ENCODE data around the gene PLCZ1.
"Not testable (repeated sequence)": the region's sequence is repeated elsewhere in the genome, so short reads cannot be mapped to it uniquely, and the experiment has no call there.

PLCZ1 gene, protein sequence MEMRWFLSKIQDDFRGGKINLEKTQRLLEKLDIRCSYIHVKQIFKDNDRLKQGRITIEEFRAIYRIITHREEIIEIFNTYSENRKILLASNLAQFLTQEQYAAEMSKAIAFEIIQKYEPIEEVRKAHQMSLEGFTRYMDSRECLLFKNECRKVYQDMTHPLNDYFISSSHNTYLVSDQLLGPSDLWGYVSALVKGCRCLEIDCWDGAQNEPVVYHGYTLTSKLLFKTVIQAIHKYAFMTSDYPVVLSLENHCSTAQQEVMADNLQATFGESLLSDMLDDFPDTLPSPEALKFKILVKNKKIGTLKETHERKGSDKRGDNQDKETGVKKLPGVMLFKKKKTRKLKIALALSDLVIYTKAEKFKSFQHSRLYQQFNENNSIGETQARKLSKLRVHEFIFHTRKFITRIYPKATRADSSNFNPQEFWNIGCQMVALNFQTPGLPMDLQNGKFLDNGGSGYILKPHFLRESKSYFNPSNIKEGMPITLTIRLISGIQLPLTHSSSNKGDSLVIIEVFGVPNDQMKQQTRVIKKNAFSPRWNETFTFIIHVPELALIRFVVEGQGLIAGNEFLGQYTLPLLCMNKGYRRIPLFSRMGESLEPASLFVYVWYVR

DNA sequence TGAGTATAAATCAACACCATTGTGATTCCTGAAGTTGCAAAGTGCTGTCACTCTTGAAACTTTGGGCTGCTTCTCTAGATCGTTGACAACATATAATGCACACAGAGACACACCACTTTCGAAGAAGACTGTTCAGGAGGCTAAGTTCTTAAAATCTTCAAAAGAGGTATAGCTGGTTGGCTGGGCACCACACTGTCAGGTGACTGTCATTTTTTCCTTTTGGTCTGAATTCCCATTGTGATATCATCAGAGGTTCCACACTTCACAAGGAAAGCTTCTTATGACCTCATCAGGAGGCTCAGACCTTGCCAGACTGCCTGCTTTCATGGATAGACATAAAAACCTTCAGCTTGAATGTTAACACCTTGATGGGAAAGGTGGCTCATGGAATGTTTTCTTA lies at the start of gene PLCZ1, which contains the start of gene CAPZA3:
Gene PLCZ1 (minus strand): TSS at position 194 of the 400 bp plus-strand sequence. CDS start 641 bp downstream, outside the sequence.
Gene CAPZA3 (plus strand): TSS at position 301 of the 400 bp plus-strand sequence. CDS start 150 bp downstream, outside the sequence.
- no peak for DNase-seq

DNA sequence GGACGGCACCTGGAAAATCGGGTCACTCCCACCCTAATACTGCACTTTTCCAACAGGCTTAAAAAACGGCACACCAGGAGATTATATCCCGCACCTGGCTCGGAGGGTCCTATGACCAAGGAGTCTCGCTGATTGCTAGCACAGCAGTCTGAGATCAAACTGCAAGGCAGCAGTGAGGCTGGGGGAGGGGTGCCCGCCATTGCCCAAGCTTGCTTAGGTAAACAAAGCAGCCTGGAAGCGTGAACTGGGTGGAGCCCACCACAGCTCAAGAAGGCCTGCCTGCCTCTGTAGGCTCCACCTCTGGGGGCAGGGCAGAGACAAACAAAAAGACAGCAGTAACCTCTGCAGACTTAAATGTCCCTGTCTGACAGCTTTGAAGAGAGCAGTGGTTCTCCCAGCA lies 47.7 kb upstream of the PLCZ1 start:
- DNase-seq, result not testable (repeated sequence)

DNA sequence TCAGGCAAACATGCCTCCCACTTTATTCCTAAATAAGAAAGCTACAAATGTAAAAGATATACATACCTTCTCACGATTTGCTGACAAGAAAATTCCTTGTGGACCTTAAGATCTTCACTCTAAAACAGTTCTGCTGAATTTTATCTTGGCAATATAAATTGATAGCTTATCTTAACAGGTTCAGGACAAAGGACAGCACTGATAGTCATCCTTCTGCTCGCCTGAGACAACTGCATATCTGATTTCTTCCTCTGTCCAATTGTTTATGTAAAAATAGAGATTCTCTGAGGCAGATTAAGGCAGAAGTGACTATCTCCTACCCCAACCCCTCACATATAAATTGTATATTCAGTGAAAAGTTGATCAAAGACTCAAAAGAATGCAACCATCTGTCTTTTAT lies 45.0 kb upstream of the PLCZ1 start:
- no peak for DNase-seq

DNA sequence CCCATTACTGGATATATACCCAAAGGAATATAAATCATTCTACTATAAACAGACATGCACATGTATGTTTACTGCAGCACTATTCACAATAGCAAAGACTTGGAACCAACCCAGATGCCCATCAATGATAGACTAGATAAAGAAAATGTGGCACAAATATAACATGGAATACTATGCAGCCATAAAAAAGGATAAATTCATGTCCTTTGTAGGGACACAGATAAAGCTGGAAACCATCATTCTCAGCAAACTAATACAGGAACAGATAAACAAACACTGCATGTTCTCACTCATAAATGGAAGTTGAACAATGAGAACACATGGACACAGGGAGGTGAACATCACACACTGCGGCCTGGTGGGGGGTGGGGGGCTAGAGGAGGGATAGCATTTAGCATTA lies 28.7 kb upstream of the PLCZ1 start:
- not testable (repeated sequence) for DNase-seq

DNA sequence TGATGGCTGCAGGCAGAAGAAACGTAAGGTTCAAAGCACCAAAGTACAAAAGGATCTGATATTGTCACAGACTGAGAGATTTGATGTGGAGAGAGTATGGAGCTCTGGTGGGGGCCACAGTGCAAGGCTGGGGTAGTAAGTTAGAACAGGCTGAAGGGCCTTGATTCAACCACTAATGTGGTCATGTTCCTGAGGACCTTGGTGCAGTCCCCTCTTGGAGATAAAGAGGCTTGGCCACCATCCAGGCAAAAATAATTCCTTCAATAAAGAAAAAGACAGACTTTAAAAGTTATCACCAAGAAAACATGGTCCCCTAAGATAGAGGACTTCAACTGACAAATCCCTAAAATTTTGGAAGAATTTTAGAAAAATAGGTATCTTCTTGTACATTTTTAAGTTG lies 17.5 kb upstream of the PLCZ1 start:
- no peak for DNase-seq

DNA sequence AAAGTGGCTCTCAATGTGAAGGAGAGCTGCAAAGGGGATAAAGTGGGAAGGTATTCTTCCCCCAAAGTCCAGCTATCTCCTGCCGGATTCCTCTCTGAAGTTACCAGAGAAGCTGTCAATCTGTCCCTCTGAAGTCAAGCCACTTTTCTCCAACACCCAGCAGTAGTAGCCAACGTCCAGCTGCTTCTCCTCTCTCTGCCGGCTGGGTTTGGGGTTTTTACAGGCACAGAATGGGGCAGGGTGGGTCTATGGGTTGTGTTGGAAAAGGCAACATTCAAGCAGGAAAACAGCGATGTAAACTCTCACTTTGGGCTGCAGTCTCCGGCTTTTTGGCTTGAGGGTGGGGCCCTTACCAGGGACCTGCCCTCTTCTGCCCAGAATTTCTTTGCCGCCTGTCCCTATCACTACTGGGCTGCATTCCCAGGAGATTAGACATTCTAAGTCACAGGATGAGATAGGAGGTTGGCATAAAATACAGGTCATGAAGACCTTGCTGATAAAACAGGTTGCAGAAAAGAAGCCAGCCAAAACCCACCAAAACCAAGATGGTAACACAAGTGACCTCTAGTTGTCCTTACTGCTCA lies 16.4 kb upstream of the PLCZ1 start:
- no peak for DNase-seq

DNA sequence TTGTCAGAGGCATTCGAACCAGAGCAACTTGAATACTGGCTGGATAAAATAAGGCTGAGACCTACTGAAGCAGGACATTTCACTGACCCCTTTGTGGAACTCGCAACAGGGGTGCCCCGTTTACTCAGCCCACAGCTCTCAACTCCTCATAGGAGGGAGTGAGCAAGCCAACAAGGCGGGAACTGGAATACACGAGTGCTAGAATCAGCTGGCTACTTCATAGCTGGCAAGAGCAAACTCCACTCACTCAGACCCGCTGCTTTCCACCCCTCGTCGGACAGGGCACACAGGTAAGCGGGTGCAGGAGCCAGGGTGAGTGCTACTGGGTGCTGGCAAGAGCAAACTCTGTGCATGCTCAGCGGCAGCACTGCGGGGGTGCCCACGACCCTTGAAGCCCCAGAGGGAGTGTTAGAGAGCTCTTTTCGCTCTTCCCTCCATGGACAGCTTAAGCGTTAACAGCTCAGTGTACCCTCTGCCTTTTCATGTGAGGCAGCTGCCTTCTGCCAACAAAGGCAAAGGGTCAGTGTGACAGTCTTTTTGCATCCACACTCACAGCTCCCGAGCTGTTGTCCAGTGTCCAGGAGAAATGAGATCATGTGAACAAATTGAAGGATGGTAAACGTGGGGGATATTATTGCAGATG lies 15.8 kb upstream of the PLCZ1 start:
- no peak for DNase-seq

DNA sequence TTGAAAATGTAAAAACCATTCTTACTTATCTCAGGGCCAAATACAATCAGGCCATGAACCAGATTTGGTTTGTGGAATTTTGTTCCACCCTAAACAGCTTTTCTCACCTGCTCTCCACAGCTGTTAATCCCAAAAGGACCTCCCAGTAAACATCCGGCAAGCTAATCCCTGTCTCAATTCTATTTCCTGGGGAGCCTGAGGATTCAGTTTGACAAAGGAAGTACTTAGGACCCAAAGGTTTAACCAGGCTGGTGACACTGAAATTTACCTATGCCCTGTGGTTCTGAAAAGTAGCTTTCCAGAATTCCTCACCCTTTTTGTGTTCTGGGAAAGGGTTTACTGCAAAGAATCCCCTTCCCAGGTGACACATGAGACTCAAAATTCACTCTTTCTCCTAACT lies 15.1 kb upstream of the PLCZ1 start:
- DNase-seq, result no peak

DNA sequence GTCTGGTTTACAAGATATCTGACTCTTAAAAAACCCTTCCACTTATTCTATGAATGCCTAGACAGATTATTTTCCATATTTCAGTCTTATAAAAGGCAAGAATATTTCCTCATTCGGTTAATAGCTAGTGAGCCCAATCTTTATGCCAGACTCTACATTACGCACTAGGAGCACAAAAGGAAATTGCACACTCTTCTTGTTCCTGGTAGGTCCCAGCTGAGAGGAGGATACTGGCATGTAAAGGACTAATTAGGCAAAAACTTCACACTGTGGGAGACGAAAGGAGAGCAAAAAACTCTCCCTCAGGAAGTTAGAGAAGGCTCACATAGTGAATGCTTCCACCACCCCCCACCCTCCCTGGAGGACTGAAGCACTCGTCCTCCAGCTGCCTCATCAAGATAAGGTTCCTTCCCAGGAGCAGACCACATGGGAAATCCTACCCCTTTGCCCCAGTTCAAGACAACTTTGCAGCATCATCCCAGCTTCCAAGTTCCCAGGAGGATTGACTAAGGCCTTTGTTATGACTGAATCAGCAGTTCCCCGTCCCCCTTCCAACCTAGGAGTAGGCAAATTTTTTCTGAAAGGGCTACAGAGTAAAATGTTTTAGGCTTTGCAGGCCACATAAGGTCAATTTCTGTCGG lies 14.6 kb upstream of the PLCZ1 start:
- no peak for DNase-seq

DNA sequence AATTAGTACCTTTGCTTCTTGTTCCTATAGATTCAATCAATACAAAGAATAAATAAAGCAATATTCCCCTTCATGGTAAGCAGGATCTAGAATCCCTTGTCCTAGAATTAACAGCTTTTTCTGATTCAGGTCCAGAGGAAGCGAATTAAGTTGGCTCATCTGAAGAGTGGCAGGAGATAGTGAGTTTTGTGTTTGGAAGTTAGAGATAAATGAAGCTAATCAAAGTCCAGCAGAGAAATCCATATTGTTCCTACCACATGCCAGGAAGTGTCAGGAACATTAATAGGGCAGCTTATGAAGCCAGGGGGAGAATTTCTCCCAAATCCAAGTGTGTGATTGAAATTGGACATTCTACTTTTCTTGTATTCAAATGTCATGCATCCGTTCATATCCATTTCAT lies 14.1 kb upstream of the PLCZ1 start:
- DNase-seq, result no peak

DNA sequence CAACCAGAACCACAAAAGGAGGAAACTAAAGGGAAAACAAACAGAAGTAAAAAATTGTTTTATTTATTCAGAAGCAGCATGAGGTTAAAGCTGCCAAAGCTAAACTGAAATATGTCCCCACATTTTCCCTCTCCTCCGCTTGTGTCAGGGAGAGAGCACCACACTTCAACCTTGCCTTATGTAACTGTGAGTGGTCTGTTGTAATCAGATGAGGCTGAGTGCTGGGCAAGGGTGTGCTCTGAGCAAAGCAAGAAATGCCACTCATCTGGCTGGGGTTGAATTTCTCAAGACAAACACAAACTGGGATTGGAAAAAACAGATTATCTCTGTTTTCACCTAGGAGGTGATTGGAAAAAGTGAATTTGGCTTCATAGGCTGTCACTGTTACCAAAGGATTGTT lies 12.3 kb upstream of the PLCZ1 start:
- DNase-seq, result no peak

DNA sequence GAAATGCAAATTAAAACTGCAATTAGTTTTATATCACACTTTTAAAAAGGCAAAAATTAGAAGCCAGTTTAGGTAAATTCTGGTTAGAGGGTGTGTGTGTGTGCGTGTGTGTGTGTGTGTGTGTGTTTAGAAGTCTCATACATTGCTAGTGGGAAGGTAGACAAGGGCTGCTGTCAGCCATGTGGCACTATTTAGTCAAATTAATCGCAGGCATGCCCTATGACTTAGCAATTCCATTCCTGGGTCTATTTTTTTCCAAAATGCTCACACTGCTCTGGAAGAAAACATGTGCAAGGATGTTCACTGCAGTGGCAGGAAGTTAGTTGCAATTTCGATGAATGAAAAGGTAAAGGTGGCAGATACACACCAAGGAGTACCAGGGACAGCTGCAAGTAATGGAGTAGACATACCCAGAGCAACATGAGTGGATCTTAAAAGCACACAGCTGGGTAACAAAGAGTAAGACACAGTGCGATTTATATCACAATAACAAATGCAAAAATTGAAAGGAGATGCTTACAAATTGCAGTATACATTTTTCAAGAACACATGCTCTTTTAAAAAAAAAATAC lies 11.7 kb upstream of the PLCZ1 start:
- DNase-seq, result no peak

DNA sequence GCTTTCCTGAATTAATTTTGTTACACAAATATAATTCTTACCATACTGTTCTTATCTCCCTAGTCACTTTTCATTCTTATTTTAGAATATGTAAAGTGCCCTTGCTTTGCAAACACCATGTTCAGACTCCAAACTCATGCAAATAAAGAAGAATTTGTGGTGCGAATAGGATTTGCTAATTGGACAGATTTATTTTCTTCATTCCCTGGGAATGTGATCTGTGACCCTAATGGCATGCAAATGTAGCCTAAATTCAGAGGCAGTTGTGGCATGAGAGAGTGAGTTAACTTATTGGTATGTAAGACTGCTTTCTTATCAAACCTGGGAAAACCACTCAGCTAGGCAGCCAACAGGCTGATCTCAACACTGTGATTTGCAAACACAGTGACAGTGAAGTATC lies 10.1 kb upstream of the PLCZ1 start:
- DNase-seq, result no peak

DNA sequence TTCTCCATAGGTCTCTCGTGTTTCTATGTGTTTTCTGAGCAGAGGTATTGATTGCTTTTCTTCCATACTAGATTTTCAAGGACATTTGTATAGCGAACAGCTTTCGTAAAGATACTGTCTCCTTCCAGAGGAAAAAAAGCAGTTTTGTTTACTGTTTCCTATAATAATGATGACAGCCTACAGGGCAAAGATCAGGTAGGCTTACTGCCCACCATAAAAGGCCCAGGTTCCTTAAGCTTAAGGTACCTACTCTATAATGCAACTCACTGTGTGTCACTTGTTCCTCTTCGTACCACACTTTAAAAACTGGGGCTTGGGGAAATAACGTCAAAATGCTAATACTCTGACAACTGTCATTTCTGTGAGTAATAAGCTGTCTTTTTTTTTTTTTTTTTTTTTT lies 6.7 kb downstream of the PLCZ1 start:
- no peak for DNase-seq

DNA sequence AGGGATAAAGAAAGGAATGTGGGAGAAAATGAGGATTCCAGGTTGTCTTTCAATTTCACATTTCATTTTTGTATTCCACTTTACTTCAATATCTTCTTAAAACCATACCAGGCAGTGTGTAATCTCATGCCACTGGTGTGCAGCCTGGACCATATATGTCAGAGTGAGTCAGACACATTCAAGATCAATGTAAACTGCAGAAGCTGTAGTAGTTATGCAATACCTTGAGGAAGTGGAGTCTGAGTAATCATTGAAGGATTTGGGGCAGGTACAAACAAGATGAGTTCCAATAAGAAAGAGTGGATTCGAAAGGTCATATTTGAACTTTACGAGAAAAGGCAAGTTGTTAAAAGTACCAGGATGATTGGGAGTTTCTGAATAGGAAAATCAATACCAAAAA lies 14.1 kb downstream of the PLCZ1 start:
- DNase-seq, result no peak

DNA sequence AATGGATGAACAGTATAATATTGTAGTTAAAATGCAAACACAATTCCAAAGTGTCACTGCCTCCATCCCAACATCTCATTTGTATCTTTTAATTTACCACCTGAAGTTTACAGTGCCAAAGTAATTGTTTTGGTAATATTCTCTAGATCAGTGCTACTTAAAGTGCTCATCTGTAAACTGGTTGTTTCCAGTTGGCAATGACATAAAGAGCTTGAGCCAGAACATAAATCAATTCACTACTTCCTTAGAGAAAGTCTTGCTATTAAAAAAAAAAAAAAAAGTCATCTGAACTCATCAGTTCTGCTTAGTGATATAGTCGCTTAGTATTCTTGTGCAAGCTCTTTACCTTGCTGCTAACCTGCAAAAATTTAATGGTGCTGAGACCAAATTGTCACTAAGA lies 16.4 kb downstream of the PLCZ1 start:
- DNase-seq, result no peak

DNA sequence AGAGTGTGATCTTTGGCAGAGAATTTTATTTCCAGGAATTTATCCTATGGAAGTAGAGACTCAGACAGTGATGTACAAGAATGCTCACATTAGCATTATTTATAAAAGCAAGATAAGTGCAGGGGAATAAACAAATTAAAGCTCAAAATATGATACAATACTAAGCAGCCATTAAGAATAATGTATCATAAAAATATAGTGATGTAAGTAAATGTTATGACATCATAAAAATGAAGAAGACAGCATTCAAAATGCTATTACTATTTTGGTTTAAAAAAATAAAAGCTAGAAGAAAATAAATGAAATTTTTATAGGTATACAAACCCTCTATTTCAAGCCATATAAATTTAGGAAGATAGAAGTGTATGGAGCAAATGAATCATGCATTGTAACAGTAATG lies 17.1 kb downstream of the PLCZ1 start:
- DNase-seq, result no peak

DNA sequence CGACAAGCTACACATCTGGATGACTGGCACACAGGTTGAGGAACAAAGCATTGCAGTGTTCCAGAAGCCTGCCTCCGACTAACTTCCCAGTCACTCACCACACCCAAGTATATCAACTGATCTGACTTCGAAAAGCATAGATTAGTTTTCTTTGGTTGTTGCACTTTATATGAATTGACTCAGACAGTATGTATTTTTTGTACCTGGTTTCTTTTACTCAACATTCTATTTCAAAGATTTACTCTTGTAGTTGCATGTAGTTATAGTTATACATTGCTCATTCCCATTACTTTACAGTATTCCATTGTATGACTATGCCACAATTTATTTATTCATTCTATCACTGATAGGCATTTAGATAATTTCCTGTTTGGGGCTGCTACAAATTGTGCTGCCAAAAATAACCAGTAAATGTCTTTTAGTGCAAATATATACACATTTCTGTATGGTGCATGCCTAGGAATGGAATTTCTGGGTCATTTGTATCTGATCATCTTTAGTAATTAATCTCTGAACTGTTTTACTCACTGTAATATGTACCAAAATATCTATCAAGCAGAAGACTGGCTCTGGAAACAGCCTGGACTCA lies 17.8 kb downstream of the PLCZ1 start:
- no peak for DNase-seq

DNA sequence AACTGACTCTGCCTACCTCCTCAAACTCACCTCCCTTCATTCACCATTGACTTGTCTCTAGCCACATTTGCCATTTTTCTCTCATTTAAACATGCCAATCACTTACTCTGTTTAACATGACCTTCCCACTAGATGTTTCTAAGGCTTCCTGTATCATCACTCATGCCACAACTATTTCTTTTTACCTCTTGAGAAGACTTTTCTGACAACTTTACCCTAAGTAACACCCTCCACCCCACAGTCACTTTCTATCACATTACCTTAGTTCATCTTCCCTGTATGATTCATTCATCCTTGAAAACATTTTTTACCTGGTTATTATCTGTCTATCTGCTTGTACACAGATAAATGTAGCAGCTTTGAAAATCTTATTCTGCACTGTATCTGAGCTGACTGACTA lies 19.4 kb downstream of the PLCZ1 start:
- DNase-seq, result no peak

DNA sequence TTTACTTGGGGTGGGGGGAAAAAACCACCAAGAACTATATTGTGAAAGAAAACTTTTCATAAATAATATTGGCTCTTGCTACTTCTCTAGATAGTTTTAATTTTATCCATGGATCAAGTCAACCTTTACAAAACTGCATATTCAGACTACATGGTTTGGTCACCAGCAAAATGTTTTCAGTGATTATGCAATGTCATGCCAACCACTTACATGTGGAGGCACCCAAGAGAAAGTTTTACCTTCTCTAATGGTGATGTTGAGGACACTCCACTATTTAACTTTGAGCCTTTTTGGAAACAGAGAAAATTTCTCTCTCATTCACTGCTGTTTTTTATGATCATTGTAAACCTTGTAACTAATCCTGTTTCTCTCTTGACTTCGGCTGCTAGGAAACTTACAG lies 21.6 kb downstream of the PLCZ1 start:
- DNase-seq, result no peak

DNA sequence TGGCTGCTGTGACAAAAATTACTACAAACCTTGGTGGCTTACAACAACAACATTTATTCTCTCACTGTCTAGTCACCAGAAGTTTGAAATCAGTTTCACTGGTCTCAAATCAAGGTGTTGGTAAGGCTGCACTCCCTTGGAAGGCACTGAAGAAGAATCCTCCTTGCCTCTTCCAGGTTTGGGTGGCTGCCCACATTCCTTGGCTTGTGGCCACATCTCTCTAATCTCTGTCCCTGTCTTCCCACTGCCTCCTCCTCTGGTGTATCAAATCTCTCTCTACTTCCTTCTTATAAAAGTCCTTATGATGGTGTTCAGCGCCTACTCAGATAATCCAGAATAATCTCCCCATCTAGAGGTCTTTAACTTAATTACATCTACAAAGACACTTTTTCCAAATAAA lies 31.0 kb downstream of the PLCZ1 start:
- no peak for DNase-seq

DNA sequence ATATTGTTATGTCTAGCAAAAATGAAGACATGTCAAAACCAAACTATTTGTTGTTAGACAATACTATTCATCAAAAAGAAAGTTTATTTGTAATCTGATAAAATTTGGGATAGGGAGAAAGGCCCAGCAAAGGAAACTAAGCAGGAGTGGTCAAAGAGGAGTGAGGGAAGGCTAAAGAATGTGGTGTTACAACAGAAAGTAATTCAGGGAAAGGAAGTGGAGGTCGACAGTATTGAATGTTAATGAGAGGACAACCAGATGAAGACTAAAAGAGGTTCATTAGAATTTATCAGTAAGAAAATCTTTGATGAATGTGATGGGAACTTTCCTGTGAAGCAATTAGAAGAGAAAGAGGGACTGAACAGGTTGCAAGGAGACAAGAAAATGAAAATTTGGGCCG lies 33.9 kb downstream of the PLCZ1 start:
- no peak for DNase-seq

Data from CD4-positive, alpha-beta T cell treated with Interleukin-4 for 1 hour (primary cell).